Measurements from ENCODE around the gene KSR2.
"Not testable (repeated sequence)": the region's sequence is repeated elsewhere in the genome, so short reads cannot be mapped to it uniquely, and the experiment has no call there.

KSR2 gene

GRCh38 chr12:117645473-117645872, 323.3 kb downstream of the KSR2 start:
- no peak for TF ChIP-seq CTCF (conservative IDR thresholded peaks at IDR 0.05)
- no peak overlapping the region for H3K27ac ChIP-seq

GRCh38 chr12:117643971-117644370, 324.8 kb downstream of the KSR2 start:
- H3K27ac ChIP-seq, result no peak overlapping the region
- no peak for TF ChIP-seq CTCF (conservative IDR thresholded peaks at IDR 0.05)

GRCh38 chr12:117641885-117642284, 326.9 kb downstream of the KSR2 start:
- no peak overlapping the region for H3K27ac ChIP-seq
- TF ChIP-seq CTCF (conservative IDR thresholded peaks at IDR 0.05), result no peak

- H3K27ac ChIP-seq, result no peak overlapping the region
- no peak for TF ChIP-seq CTCF (conservative IDR thresholded peaks at IDR 0.05)
These were observed 328.3 kb downstream of the KSR2 start for GRCh38 chr12:117640511-117640910.

- H3K27ac ChIP-seq, result no peak overlapping the region
- TF ChIP-seq CTCF (conservative IDR thresholded peaks at IDR 0.05), result no peak
These were observed 339.3 kb downstream of the KSR2 start for GRCh38 chr12:117629454-117629853.

GRCh38 chr12:117628711-117629110, 340.1 kb downstream of the KSR2 start:
- not testable (repeated sequence) for H3K27ac ChIP-seq

GRCh38 chr12:117622741-117623140, 346.0 kb downstream of the KSR2 start:
- no peak overlapping the region for H3K27ac ChIP-seq
- TF ChIP-seq CTCF (conservative IDR thresholded peaks at IDR 0.05), result no peak

GRCh38 chr12:117622087-117622486, 346.7 kb downstream of the KSR2 start:
- TF ChIP-seq CTCF (conservative IDR thresholded peaks at IDR 0.05), result no peak
- no peak overlapping the region for H3K27ac ChIP-seq

Measured in VCaP (cell line).